ENCODE results near the gene LHX5. TPM values are rescaled to one million over a fixed set of nuclear protein-coding genes. Genes with fewer than 3 reads are reported as not detected.

The LHX5 gene
- total RNA-seq, 1 donor from 2014 or later = 0.25 TPM

- Mint-ChIP-seq H3K27me3 (ENCODE audit: low read depth, unreplicated experiment) (peaks cover 17% of the 10 kb centered on the region), H3K9me3 (ENCODE audit: unreplicated experiment) (no peaks in the 10 kb centered on the region), H3K4me3 (ENCODE audit: unreplicated experiment) (no peak overlapping the region), H3K27ac (ENCODE audit: unreplicated experiment) (no peak overlapping the region), H3K36me3 (ENCODE audit: low read depth, unreplicated experiment) (no peaks in the 10 kb centered on the region), H3K4me1 (ENCODE audit: low read depth, unreplicated experiment) (peaks cover 4% of the 10 kb centered on the region)
- no peak overlapping the region for H3K4me2 ChIP-seq (ENCODE audit: low read length)
- H3K9ac ChIP-seq (ENCODE audit: low read length) = no peak overlapping the region
- no peak overlapping the region for H3K27ac ChIP-seq (ENCODE audit: low read depth, low read length)
- no peak for FAIRE-seq
- no peak for TF ChIP-seq EZH2 (IDR thresholded peaks at IDR 0.05; ENCODE audit: insufficient read depth, low read length)
- TF ChIP-seq, protein P1, sequence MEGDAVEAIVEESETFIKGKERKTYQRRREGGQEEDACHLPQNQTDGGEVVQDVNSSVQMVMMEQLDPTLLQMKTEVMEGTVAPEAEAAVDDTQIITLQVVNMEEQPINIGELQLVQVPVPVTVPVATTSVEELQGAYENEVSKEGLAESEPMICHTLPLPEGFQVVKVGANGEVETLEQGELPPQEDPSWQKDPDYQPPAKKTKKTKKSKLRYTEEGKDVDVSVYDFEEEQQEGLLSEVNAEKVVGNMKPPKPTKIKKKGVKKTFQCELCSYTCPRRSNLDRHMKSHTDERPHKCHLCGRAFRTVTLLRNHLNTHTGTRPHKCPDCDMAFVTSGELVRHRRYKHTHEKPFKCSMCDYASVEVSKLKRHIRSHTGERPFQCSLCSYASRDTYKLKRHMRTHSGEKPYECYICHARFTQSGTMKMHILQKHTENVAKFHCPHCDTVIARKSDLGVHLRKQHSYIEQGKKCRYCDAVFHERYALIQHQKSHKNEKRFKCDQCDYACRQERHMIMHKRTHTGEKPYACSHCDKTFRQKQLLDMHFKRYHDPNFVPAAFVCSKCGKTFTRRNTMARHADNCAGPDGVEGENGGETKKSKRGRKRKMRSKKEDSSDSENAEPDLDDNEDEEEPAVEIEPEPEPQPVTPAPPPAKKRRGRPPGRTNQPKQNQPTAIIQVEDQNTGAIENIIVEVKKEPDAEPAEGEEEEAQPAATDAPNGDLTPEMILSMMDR (IDR thresholded peaks at IDR 0.05; ENCODE audit: insufficient read depth, low read depth, low read length) = no peak
- H3K9me3 ChIP-seq (ENCODE audit: insufficient read depth, low read depth, low read length) = no peaks in the 10 kb centered on the region
- H2AFZ ChIP-seq (ENCODE audit: low read depth, low read length) = no peak overlapping the region
- no peaks in the 10 kb centered on the region for H4K20me1 ChIP-seq (ENCODE audit: insufficient read depth, low read length)
- DNase-seq (ENCODE audit: low read depth) = no peak
- no peaks in the 10 kb centered on the region for H3K36me3 ChIP-seq (ENCODE audit: insufficient read depth, low read length)
- peaks cover under 1% of the 10 kb centered on the region for H3K27me3 ChIP-seq (ENCODE audit: insufficient read depth, low read length)
- no peaks in the 10 kb centered on the region for H3K4me1 ChIP-seq (ENCODE audit: insufficient read depth, low read length)
- no peak overlapping the region for H3K4me3 ChIP-seq (ENCODE audit: insufficient read depth, low read depth, low read length)
- H3K79me2 ChIP-seq (ENCODE audit: insufficient read depth, low read length) = no peaks in the 10 kb centered on the region
These were observed 55.4 kb downstream of the LHX5 start for GRCh38 chr12:113416091-113416754.

- TF ChIP-seq EZH2 (IDR thresholded peaks at IDR 0.05; ENCODE audit: insufficient read depth, low read length) = no peak
- TF ChIP-seq, protein P1 (IDR thresholded peaks at IDR 0.05; ENCODE audit: insufficient read depth, low read depth, low read length) = no peak
- H3K4me3 Mint-ChIP-seq (ENCODE audit: unreplicated experiment) = no peak overlapping the region
- no peak overlapping the region for H3K4me2 ChIP-seq (ENCODE audit: low read length)
These were observed 57.1 kb downstream of the LHX5 start for GRCh38 chr12:113414519-113415038.

GRCh38 chr12:113413488-113413939, 58.2 kb downstream of the LHX5 start:
- no peak for DNase-seq (ENCODE audit: low read depth)
- no peak for TF ChIP-seq EZH2 (IDR thresholded peaks at IDR 0.05; ENCODE audit: insufficient read depth, low read length)
- TF ChIP-seq, protein P1 (IDR thresholded peaks at IDR 0.05; ENCODE audit: insufficient read depth, low read depth, low read length) = no peak
- peaks cover 2% of the 10 kb centered on the region for H3K9me3 Mint-ChIP-seq (ENCODE audit: unreplicated experiment)

More at GRCh38 chr12:113414519-113415038, 57.1 kb downstream of the LHX5 start:
- H3K4me1 Mint-ChIP-seq (ENCODE audit: low read depth, unreplicated experiment) = peaks cover 4% of the 10 kb centered on the region
- no peaks in the 10 kb centered on the region for H3K36me3 Mint-ChIP-seq (ENCODE audit: low read depth, unreplicated experiment)
- peaks cover 24% of the 10 kb centered on the region for H3K27me3 Mint-ChIP-seq (ENCODE audit: low read depth, unreplicated experiment)
- H3K4me1 ChIP-seq (ENCODE audit: insufficient read depth, low read length) = no peaks in the 10 kb centered on the region
- no peak overlapping the region for H3K4me3 ChIP-seq (ENCODE audit: insufficient read depth, low read depth, low read length)
- FAIRE-seq (no peak), DNase-seq (ENCODE audit: low read depth) (no peak)
- H3K9me3 ChIP-seq (ENCODE audit: insufficient read depth, low read depth, low read length) = no peaks in the 10 kb centered on the region
- H3K27me3 ChIP-seq (ENCODE audit: insufficient read depth, low read length) = peaks cover 2% of the 10 kb centered on the region
- no peak overlapping the region for H3K27ac Mint-ChIP-seq (ENCODE audit: unreplicated experiment)
- H3K36me3 ChIP-seq (ENCODE audit: insufficient read depth, low read length) = no peaks in the 10 kb centered on the region
- no peak overlapping the region for H3K9ac ChIP-seq (ENCODE audit: low read length)
- H3K79me2 ChIP-seq (ENCODE audit: insufficient read depth, low read length) = no peaks in the 10 kb centered on the region
- H3K27ac ChIP-seq (ENCODE audit: low read depth, low read length) = no peak overlapping the region
- no peaks in the 10 kb centered on the region for H4K20me1 ChIP-seq (ENCODE audit: insufficient read depth, low read length)
- peaks cover 2% of the 10 kb centered on the region for H3K9me3 Mint-ChIP-seq (ENCODE audit: unreplicated experiment)
- no peak overlapping the region for H2AFZ ChIP-seq (ENCODE audit: low read depth, low read length)

More at GRCh38 chr12:113413488-113413939, 58.2 kb downstream of the LHX5 start:
- Mint-ChIP-seq H3K27me3 (ENCODE audit: low read depth, unreplicated experiment) (peaks cover 24% of the 10 kb centered on the region), H3K36me3 (ENCODE audit: low read depth, unreplicated experiment) (no peaks in the 10 kb centered on the region), H3K4me3 (ENCODE audit: unreplicated experiment) (no peak overlapping the region), H3K27ac (ENCODE audit: unreplicated experiment) (no peak overlapping the region), H3K4me1 (ENCODE audit: low read depth, unreplicated experiment) (peaks cover 4% of the 10 kb centered on the region)
- Histone ChIP-seq H3K4me1 (ENCODE audit: insufficient read depth, low read length) (no peaks in the 10 kb centered on the region), H3K9me3 (ENCODE audit: insufficient read depth, low read depth, low read length) (no peaks in the 10 kb centered on the region), H3K79me2 (ENCODE audit: insufficient read depth, low read length) (no peaks in the 10 kb centered on the region), H3K4me2 (ENCODE audit: low read length) (no peak overlapping the region), H4K20me1 (ENCODE audit: insufficient read depth, low read length) (no peaks in the 10 kb centered on the region), H2AFZ (ENCODE audit: low read depth, low read length) (no peak overlapping the region), H3K27me3 (ENCODE audit: insufficient read depth, low read length) (peaks cover 2% of the 10 kb centered on the region), H3K4me3 (ENCODE audit: insufficient read depth, low read depth, low read length) (no peak overlapping the region), H3K36me3 (ENCODE audit: insufficient read depth, low read length) (no peaks in the 10 kb centered on the region), H3K27ac (ENCODE audit: low read depth, low read length) (no peak overlapping the region), H3K9ac (ENCODE audit: low read length) (no peak overlapping the region)
- FAIRE-seq = no peak

Measured in astrocyte (in vitro differentiated cells and primary cell).